ENCODE data around the gene OGG1.
A peak's percentile ranks its signal among the peaks of the same experiment; 100 is the strongest.

The OGG1 gene

GRCh38 chr3:9727743-9728142 lies 22.0 kb upstream of the OGG1 start:
- no peak for DNase-seq (ENCODE audit: low spot score)

DNA sequence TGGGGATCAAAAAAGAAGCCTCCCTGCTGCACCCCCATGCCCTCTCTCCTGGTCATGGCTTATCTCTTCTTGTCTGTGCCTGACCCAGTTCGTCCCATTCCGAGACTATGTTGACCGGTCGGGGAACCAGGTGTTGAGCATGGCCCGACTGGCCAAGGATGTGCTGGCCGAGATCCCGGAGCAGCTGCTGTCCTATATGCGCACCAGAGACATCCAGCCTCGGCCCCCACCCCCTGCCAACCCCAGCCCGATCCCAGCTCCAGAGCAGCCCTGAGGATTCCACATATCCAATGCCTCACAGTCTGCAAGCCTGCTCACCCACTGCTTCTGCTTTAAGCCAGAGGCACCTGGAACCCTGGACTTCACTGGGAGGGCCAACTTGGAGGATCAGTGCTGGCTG lies 20.3 kb upstream of the OGG1 start:
- no peak for DNase-seq (ENCODE audit: low spot score)

- DNase-seq (ENCODE audit: low spot score) = peak; percentile 77
These were observed 19.0 kb upstream of the OGG1 start for GRCh38 chr3:9730657-9731205.

DNA sequence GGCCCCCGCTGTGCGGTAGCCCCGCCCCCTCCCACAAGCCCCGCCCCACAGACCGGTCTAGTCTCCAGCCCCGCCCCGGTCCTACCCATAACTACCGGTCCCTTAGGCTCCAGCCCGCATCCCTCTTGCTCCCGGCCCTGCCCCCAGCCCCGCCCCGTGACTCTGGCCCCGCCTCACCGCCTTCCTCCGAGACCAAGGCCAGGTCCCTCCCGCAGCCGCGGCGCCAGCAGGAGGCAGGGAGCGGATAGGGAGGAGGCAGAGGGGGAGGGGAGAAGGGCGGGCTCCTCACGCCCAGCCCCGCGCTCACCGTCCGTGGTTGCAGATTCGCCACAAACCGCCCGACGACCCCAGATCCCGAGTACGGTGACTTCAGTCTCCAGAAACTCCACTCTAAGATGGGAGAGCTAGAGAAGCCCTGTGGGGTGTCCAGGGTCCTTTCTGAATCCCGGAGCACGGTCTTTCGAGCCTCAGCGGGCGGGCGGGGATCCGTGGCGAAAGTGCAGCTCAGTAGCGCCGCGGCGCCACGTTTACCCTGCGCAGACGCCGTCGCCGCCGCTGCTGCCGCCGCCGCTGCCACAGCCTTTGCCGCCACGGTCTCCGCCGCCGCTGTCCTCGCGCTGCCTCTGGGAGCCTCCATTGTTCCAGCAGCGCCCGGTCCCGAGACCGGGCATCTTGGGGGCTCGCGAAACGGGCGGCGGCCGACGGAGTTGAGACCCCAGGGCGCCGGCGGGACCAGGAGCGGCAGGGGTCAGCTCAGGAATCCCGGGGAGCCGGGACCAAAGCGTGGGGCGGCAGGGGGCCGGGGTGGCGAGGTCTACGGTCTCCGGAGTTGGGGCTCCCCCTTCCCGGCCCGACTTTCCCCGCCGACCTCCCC lies 18.3 kb upstream of the OGG1 start, which contains the start of gene BRPF1:
TSS of gene BRPF1 (plus strand) at position 530 of the 874 bp plus-strand sequence. CDS start 2,406 bp downstream, outside the sequence.
- peak; percentile 98 for DNase-seq (ENCODE audit: low spot score)

DNA sequence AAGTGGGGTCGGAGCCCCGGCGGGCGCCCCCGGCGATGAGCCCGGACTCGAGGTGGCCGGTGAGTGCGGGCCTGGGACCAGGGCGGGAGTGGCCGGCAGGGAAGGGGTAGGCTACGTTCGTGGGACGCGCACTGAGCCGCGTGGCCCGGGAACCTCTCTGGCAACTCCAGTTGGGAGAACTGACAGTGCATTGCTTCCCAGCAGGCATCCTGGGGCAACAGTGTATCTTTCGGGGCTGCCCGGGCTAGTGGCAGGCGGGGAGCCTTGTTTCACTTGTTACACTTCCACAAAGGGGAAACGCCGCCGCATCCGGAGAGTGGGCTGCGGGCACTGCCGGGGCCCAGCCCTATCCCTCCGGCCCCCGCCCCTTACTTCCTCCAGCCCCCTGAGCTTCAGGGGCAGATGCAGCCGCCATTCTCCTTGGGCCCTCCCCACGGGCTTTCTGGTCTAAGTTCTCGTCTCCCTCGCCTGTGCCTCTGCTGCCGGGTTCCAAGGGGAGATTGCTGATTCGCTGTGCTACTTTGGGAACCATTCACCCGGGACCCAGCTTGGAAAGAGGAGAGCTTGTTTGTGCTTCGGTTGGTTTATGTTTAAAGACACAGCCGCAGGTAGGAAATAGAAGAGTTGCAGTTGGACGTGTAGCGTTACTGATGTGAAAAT lies 17.5 kb upstream of the OGG1 start:
- no peak for DNase-seq (ENCODE audit: low spot score)

- DNase-seq (ENCODE audit: low spot score) = no peak
These were observed 17.0 kb upstream of the OGG1 start for GRCh38 chr3:9732740-9733115.

DNA sequence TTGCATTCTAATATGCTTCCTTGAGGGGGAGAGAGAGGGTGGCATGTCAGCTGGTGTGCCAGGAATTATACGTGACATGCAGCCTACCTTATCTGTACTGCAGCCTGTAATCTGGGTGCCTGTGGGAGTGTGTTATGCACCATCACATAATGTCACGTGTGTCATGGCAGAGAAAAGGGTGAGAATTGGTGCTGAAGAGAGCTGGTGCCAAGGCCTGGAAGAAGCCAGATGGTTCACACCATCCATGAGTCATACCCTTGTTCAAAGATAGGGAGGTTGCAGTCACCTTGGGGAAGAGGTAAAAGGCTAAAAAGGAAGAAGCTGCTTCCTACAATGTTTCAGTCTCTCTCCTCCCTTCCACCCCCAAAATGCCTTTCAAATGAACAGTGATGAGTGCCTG lies 12.9 kb upstream of the OGG1 start:
- no peak for DNase-seq (ENCODE audit: low spot score)

GRCh38 chr3:9739181-9739580 lies 10.6 kb upstream of the OGG1 start:
- DNase-seq (ENCODE audit: low spot score) = no peak

GRCh38 chr3:9742560-9742959 lies 7.2 kb upstream of the OGG1 start:
- DNase-seq (ENCODE audit: low spot score) = no peak

GRCh38 chr3:9743548-9743947 lies 6.2 kb upstream of the OGG1 start:
- no peak for DNase-seq (ENCODE audit: low spot score)

DNA sequence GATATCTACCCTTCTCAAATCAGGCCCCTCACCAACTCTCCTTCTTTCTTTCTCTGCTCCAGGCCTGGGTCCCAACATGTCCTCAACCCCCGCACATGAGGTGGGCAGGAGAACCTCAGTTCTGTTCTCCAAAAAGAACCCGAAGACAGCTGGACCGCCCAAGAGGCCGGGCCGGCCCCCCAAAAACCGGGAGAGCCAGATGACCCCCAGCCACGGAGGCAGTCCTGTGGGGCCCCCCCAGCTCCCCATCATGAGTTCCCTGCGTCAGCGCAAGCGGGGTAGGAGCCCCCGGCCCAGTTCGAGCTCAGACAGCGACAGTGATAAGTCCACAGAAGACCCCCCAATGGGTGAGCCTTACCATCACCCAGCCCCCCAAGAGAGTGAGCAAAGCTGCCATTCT lies 5.6 kb upstream of the OGG1 start:
- DNase-seq (ENCODE audit: low spot score) = no peak

- no peak for DNase-seq (ENCODE audit: low spot score)
These were observed 4.2 kb upstream of the OGG1 start for GRCh38 chr3:9745521-9745920.

DNA sequence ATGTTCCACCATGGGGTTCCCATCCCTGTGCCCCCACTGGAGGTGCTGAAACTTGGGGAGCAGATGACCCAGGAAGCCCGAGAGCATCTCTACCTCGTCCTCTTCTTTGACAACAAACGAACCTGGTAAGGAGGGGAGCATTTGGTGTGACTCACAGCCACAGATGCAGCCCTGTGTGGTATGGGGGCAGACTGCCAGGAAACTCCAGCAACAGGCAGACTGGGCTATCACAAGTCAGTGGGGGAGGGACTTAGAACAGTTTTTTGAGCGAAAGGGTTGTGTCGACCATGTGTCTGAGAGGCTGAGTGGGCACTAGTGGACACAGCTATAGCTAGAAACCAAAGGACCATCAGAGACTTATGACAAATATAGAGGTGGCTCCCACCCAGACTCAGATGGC lies 3.4 kb upstream of the OGG1 start:
- no peak for DNase-seq (ENCODE audit: low spot score)

- DNase-seq (ENCODE audit: low spot score) = no peak
These were observed 2.5 kb upstream of the OGG1 start for GRCh38 chr3:9747267-9747666.

- no peak for DNase-seq (ENCODE audit: low spot score)
These were observed 1.7 kb upstream of the OGG1 start for GRCh38 chr3:9748031-9748430.

- DNase-seq (ENCODE audit: low spot score) = no peak
These were observed 482 bp upstream of the OGG1 start for GRCh38 chr3:9749296-9749644.

GRCh38 chr3:9750556-9751411 lies 1.0 kb downstream of the OGG1 start:
- no peak for DNase-seq (ENCODE audit: low spot score)

DNA sequence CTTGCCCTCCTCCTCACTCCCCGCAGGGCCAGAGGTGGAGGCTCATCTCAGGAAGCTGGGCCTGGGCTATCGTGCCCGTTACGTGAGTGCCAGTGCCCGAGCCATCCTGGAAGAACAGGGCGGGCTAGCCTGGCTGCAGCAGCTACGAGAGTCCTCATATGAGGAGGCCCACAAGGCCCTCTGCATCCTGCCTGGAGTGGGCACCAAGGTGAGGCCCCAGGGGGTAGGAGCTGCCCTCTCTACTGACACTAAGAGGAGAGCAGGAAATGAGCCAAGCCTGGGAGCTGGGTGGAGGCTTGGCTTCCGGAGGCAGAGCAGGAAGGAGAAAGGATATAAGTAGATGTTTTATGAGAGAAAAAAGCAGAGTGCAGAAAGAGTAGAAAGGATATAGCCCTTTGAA lies 4.9 kb downstream of the OGG1 start:
- DNase-seq (ENCODE audit: low spot score) = no peak

DNA sequence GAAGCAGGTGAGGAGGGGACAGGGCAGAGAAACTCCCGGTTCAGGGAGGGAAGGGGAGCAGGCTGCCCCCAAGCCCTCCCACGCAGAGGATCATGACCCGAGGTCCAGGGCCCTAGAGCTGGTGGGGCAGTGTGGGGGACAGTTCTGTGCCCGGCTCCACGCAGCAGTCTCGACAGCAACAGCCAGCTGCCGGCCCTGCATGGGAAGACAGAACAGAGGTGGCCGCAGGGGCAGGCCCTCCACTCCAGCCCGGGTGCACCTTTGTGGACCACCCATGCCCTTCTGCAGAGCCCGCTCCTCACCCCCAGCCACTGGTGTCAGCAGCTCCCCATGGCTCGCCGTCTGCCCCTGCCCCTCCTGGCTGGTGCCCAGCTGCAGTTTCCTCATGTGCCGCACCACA lies 7.7 kb downstream of the OGG1 start:
- no peak for DNase-seq (ENCODE audit: low spot score)

GRCh38 chr3:9760779-9761505 lies 11.2 kb downstream of the OGG1 start:
- no peak for DNase-seq (ENCODE audit: low spot score)

DNA sequence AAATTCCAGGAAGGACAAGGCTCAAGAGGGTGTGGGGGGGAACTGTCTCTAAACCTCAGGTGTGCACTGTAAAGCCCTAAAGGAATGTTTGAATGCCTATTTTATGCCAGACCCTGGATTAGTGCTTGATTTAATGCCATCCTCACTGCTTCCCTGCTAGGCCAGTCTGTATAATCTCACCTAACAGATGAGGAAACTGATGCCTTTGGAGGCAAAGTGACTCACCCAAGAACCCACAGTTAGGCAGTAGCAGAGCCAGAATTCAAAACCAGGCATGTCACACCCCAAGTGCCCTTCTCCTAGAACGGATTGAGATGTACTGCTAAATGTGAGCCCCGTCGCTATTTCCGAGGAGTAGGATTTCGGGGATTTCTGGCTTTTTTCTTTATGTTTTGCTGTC lies 12.2 kb downstream of the OGG1 start:
- DNase-seq (ENCODE audit: low spot score) = no peak

- no peak for DNase-seq (ENCODE audit: low spot score)
These were observed 13.1 kb downstream of the OGG1 start for GRCh38 chr3:9762871-9763270.
